Umbilical cord (tissue), 2 donors: Measurements from ENCODE around the gene LPAR6. TPM values are rescaled to one million over a fixed set of nuclear protein-coding genes. Genes with fewer than 3 reads are reported as not detected.
A peak's percentile ranks its signal among the peaks of the same experiment; 100 is the strongest.

ENCODE experiments used
- DNase-seq: peaks from one replicate; pipeline ENCODE4 v3.0.0-alpha.2; 2015; ENCODE audit warnings: low spot score
- total RNA-seq: library from RNA; depleted of rRNA; stranded (reverse); fragments of >200 nt; gene quantifications from one replicate; pipeline ENCODE4 v1.2.3, GENCODE V29; 2014; ENCODE audit warnings: low replicate concordance; ENCODE audit not compliant: insufficient read depth

Gene LPAR6
- total RNA-seq, 1 donor from 2014 or later: 55.6 TPM

- no peak for DNase-seq
These were observed 1.6 kb upstream of the LPAR6 start for GRCh38 chr13:48414501-48414900.

- peak; percentile 45 for DNase-seq
These were observed 927 bp downstream of the LPAR6 start for GRCh38 chr13:48411841-48412531.

- DNase-seq: peak; percentile 23
These were observed 1.6 kb downstream of the LPAR6 start for GRCh38 chr13:48411147-48411794.

GRCh38 chr13:48410199-48410598 lies 2.7 kb downstream of the LPAR6 start:
- DNase-seq: no peak

- DNase-seq: no peak
These were observed 7.0 kb downstream of the LPAR6 start for GRCh38 chr13:48405875-48406274.

GRCh38 chr13:48404952-48405351 lies 8.0 kb downstream of the LPAR6 start:
- DNase-seq: no peak

- no peak for DNase-seq
These were observed 9.0 kb downstream of the LPAR6 start for GRCh38 chr13:48403913-48404312.

- no peak for DNase-seq
These were observed 9.7 kb downstream of the LPAR6 start for GRCh38 chr13:48403151-48403631.

GRCh38 chr13:48402325-48402932 lies 10.5 kb downstream of the LPAR6 start:
- no peak for DNase-seq

GRCh38 chr13:48401480-48401879 lies 11.4 kb downstream of the LPAR6 start:
- DNase-seq: no peak

- peak; percentile 76 for DNase-seq
These were observed 12.0 kb downstream of the LPAR6 start for GRCh38 chr13:48400850-48401291.

- DNase-seq: no peak
These were observed 12.7 kb downstream of the LPAR6 start for GRCh38 chr13:48400090-48400694.

GRCh38 chr13:48398450-48399095 lies 14.3 kb downstream of the LPAR6 start:
- no peak for DNase-seq

GRCh38 chr13:48397744-48398143 lies 15.2 kb downstream of the LPAR6 start:
- DNase-seq: no peak

- DNase-seq: no peak
These were observed 19.2 kb downstream of the LPAR6 start for GRCh38 chr13:48393698-48394085.

GRCh38 chr13:48393030-48393697 lies 19.7 kb downstream of the LPAR6 start:
- no peak for DNase-seq

- no peak for DNase-seq
These were observed 21.7 kb downstream of the LPAR6 start for GRCh38 chr13:48391257-48391656.

GRCh38 chr13:48386816-48387215 lies 26.1 kb downstream of the LPAR6 start:
- no peak for DNase-seq

- DNase-seq: no peak
These were observed 29.5 kb downstream of the LPAR6 start for GRCh38 chr13:48383384-48383783.

GRCh38 chr13:48380581-48380980 lies 32.3 kb downstream of the LPAR6 start:
- no peak for DNase-seq

- DNase-seq: no peak
These were observed 35.1 kb downstream of the LPAR6 start for GRCh38 chr13:48377857-48378256.
